Neural crest cell (in vitro differentiated cells): ENCODE results near the gene TNIK. TPM values are rescaled to one million over a fixed set of nuclear protein-coding genes. Genes with fewer than 3 reads are reported as not detected.

Experiments
- DNase-seq: peaks from one replicate; pipeline ENCODE4 v3.0.0; 2021; ENCODE audit warnings: low read depth, mixed read lengths, low spot score
- H3K27ac Mint-ChIP-seq: one replicate; pipeline ENCODE4 v1.8.0; 2021; ENCODE audit warnings: mild to moderate bottlenecking, mixed read lengths; ENCODE audit not compliant: unreplicated experiment
- H3K27me3 Mint-ChIP-seq: 2 replicates; pipeline ENCODE4 v1.8.0; 2021; ENCODE audit warnings: low read depth, mild to moderate bottlenecking, mixed read lengths
- H3K36me3 Mint-ChIP-seq: 2 replicates; pipeline ENCODE4 v1.8.0; 2021; ENCODE audit warnings: low read depth, mild to moderate bottlenecking, mixed read lengths
- H3K4me1 Mint-ChIP-seq: 2 replicates; pipeline ENCODE4 v1.8.0; 2021; ENCODE audit warnings: mixed read lengths
- H3K4me3 Mint-ChIP-seq: one replicate; pipeline ENCODE4 v1.8.0; 2021; ENCODE audit warnings: mild to moderate bottlenecking, mixed read lengths
- H3K9me3 Mint-ChIP-seq: 2 replicates; pipeline ENCODE4 v1.8.0; 2021; ENCODE audit warnings: mixed read lengths
- CTCF ChIP-seq: fragments of 200-600 bp; sonication (generic); conservative IDR thresholded peaks from 2 replicates; pipeline ENCODE4 v1.5.0; 2021; ENCODE audit warnings: antibody characterized with exemption, mild to moderate bottlenecking
- total RNA-seq: library from RNA; stranded (reverse); gene quantifications from 2 replicates; pipeline ENCODE4 v1.2.1, GENCODE V29; 2021

Gene TNIK
- total RNA-seq, 1 donor from 2014 or later: 32.3 TPM

GRCh38 chr3:171342783-171343420 is 117.3 kb downstream of the TNIK start:
- Mint-ChIP-seq H3K4me1 (peaks cover 25% of the 10 kb centered on the region), H3K27me3 (no peaks in the 10 kb centered on the region), H3K9me3 (peaks cover 7% of the 10 kb centered on the region), H3K36me3 (peaks cover 21% of the 10 kb centered on the region), H3K4me3 (no peak overlapping the region), H3K27ac (no peak overlapping the region)
- no peak for DNase-seq
- TF ChIP-seq CTCF: no peak

GRCh38 chr3:171342200-171342599 is 118.0 kb downstream of the TNIK start:
- Mint-ChIP-seq H3K27ac (no peak overlapping the region), H3K27me3 (no peaks in the 10 kb centered on the region), H3K36me3 (peaks cover 21% of the 10 kb centered on the region), H3K4me1 (peaks cover 19% of the 10 kb centered on the region), H3K9me3 (peaks cover 7% of the 10 kb centered on the region), H3K4me3 (no peak overlapping the region)
- no peak for TF ChIP-seq CTCF
- DNase-seq: no peak

GRCh38 chr3:171340434-171340833 is 119.8 kb downstream of the TNIK start:
- Mint-ChIP-seq H3K4me1 (peaks cover 11% of the 10 kb centered on the region), H3K36me3 (peaks cover 13% of the 10 kb centered on the region), H3K27me3 (no peaks in the 10 kb centered on the region), H3K27ac (no peak overlapping the region), H3K4me3 (no peak overlapping the region), H3K9me3 (peaks cover 4% of the 10 kb centered on the region)
- no peak for TF ChIP-seq CTCF
- no peak for DNase-seq

- no peak overlapping the region for H3K4me3 Mint-ChIP-seq
- peaks cover 12% of the 10 kb centered on the region for H3K36me3 Mint-ChIP-seq
- no peak overlapping the region for H3K27ac Mint-ChIP-seq
- no peak for DNase-seq
- peaks cover 13% of the 10 kb centered on the region for H3K4me1 Mint-ChIP-seq
- H3K27me3 Mint-ChIP-seq: no peaks in the 10 kb centered on the region
- no peak for TF ChIP-seq CTCF
- H3K9me3 Mint-ChIP-seq: peaks cover 5% of the 10 kb centered on the region
Measured at GRCh38 chr3:171339598-171339997, 120.6 kb downstream of the TNIK start.

GRCh38 chr3:171336406-171336805 is 123.8 kb downstream of the TNIK start:
- peaks cover 2% of the 10 kb centered on the region for H3K9me3 Mint-ChIP-seq
- no peak for TF ChIP-seq CTCF
- H3K4me3 Mint-ChIP-seq: no peak overlapping the region
- H3K4me1 Mint-ChIP-seq: peaks cover 23% of the 10 kb centered on the region
- peaks cover 9% of the 10 kb centered on the region for H3K36me3 Mint-ChIP-seq
- H3K27ac Mint-ChIP-seq: no peak overlapping the region
- H3K27me3 Mint-ChIP-seq: no peaks in the 10 kb centered on the region
- DNase-seq: no peak
